Measurements from ENCODE around the gene PSKH1. TPM values are rescaled to one million over a fixed set of nuclear protein-coding genes. Genes with fewer than 3 reads are reported as not detected.

The PSKH1 gene
- total RNA-seq (33.2 TPM), polyA plus RNA-seq (ENCODE audit: insufficient read depth, low read depth, low replicate concordance) (23.6 TPM)
- long read RNA-seq, donor 1, transcript PSKH1-201 (3 exons, 3,481 nt), result major isoform, 5 of 16 reads
- long read RNA-seq, donor 1, partial matches to known transcripts, result 6 of 16 reads
- long read RNA-seq, donor 1, other reads (novel, unspliced or antisense), result 0 of 16 reads
- long read RNA-seq, donor 2, transcript PSKH1-201 (3 exons, 3,481 nt), result major isoform, 9 of 21 reads
- long read RNA-seq, donor 2, partial matches to known transcripts, result 9 of 21 reads
- long read RNA-seq, donor 2, other reads (novel, unspliced or antisense), result 0 of 21 reads
- long read RNA-seq, donor 3, transcript PSKH1-201 (3 exons, 3,481 nt), result major isoform, 5 of 13 reads
- long read RNA-seq, donor 3, partial matches to known transcripts, result 6 of 13 reads
- long read RNA-seq, donor 3, other reads (novel, unspliced or antisense), result 0 of 13 reads
- long read RNA-seq, donor 4, transcript PSKH1-201 (3 exons, 3,481 nt), result major isoform, 5 of 8 reads
- long read RNA-seq, donor 4, partial matches to known transcripts, result 0 of 8 reads
- long read RNA-seq, donor 4, other reads (novel, unspliced or antisense), result 0 of 8 reads
- long read RNA-seq, donor 5, partial matches to known transcripts, result 0 of 1 reads
- long read RNA-seq, donor 5, other reads (novel, unspliced or antisense), result 0 of 1 reads
- long read RNA-seq, donor 6, partial matches to known transcripts, result 0 of 7 reads
- long read RNA-seq, donor 6, other reads (novel, unspliced or antisense), result 0 of 7 reads
- long read RNA-seq, donor 7, partial matches to known transcripts, result 2 of 18 reads
- long read RNA-seq, donor 7, other reads (novel, unspliced or antisense), result 14 of 18 reads
- long read RNA-seq, donor 8, partial matches to known transcripts, result 0 of 3 reads
- long read RNA-seq, donor 8, other reads (novel, unspliced or antisense), result 0 of 3 reads
- long read RNA-seq, donor 9, partial matches to known transcripts, result 0 of 3 reads
- long read RNA-seq, donor 9, other reads (novel, unspliced or antisense), result 0 of 3 reads
- long read RNA-seq, donor 10, transcript PSKH1-201 (3 exons, 3,481 nt), result major isoform, 7 of 11 reads
- long read RNA-seq, donor 10, partial matches to known transcripts, result 0 of 11 reads
- long read RNA-seq, donor 10, other reads (novel, unspliced or antisense), result 0 of 11 reads

- intact Hi-C loops (cut with DNase I), result no loop called here
- DNase-seq, result peak; percentile 98 to 99 (median 98)
- Histone ChIP-seq H3K36me3 (ENCODE audit: control insufficient read depth in 2 of 3, insufficient read depth in 3 of 3, low read length in 3 of 3) (no peaks in the 10 kb centered on the region), H3K9ac (ENCODE audit: low read length in 3 of 3) (peak within 1 kb of the TSS; percentile 74 to 98 (median 74)), H3K4me1 (ENCODE audit: control insufficient read depth in 2 of 3, insufficient read depth in 2 of 3, low read depth in 1 of 3, low read length in 3 of 3) (peaks cover 0 to 20% (median 8%) of the 10 kb centered on the region in 3 donors), H3K4me3 (ENCODE audit: low read length in 3 of 3) (peak within 1 kb of the TSS; percentile 76 to 91 (median 84)), H3K9me3 (ENCODE audit: control insufficient read depth in 2 of 3, insufficient read depth in 1 of 3, low read length in 3 of 3) (no peaks in the 10 kb centered on the region), H3K27ac (ENCODE audit: low read depth in 2 of 2, low read length in 2 of 2) (peak within 1 kb of the TSS; percentile 88 to 95), H3K27me3 (ENCODE audit: control insufficient read depth, insufficient read depth, low read length) (no peaks in the 10 kb centered on the region)
- FAIRE-seq, result no peak
- no peak for TF ChIP-seq CTCF (IDR thresholded peaks at IDR 0.05; ENCODE audit: borderline replicate concordance, extremely low read depth, insufficient read depth)
These were observed at the start of gene PSKH1 for GRCh38 chr16:67892899-67893742. TSS of gene PSKH1 (plus strand) at chr16:67893254. CDS start at chr16:67908750, 15,496 bp downstream.

- TF ChIP-seq CTCF (IDR thresholded peaks at IDR 0.05; ENCODE audit: borderline replicate concordance, extremely low read depth, insufficient read depth), result no peak
- Histone ChIP-seq H3K4me1 (ENCODE audit: control insufficient read depth in 2 of 3, insufficient read depth in 2 of 3, low read depth in 1 of 3, low read length in 3 of 3) (peaks cover 14 to 40% (median 38%) of the 10 kb centered on the region in 3 donors), H3K36me3 (ENCODE audit: control insufficient read depth in 2 of 3, insufficient read depth in 3 of 3, low read length in 3 of 3) (no peaks in the 10 kb centered on the region), H3K4me3 (ENCODE audit: low read length in 3 of 3) (peak overlapping the region; percentile 76 to 87 (median 77)), H3K27ac (ENCODE audit: low read depth in 2 of 2, low read length in 2 of 2) (peak overlapping the region in 1 of 2 donors; percentile 100), H3K9ac (ENCODE audit: low read length in 3 of 3) (peak overlapping the region; percentile 53 to 68 (median 66)), H3K9me3 (ENCODE audit: control insufficient read depth in 2 of 3, insufficient read depth in 1 of 3, low read length in 3 of 3) (no peaks in the 10 kb centered on the region), H3K27me3 (ENCODE audit: control insufficient read depth, insufficient read depth, low read length) (no peaks in the 10 kb centered on the region)
- intact Hi-C loops (cut with DNase I), result no loop called here
- peak in 1 of 5 donors; percentile 37 for DNase-seq
- FAIRE-seq, result no peak
These were observed 49.7 kb upstream of the PSKH1 start for GRCh38 chr16:67843343-67843765.

- Histone ChIP-seq H3K9ac (ENCODE audit: low read length in 3 of 3) (peak overlapping the region; percentile 4 to 53 (median 48)), H3K27me3 (ENCODE audit: control insufficient read depth, insufficient read depth, low read length) (no peaks in the 10 kb centered on the region), H3K9me3 (ENCODE audit: control insufficient read depth in 2 of 3, insufficient read depth in 1 of 3, low read length in 3 of 3) (no peaks in the 10 kb centered on the region), H3K4me3 (ENCODE audit: low read length in 3 of 3) (peak overlapping the region in 2 of 3 donors; percentile 12 to 87), H3K27ac (ENCODE audit: low read depth in 2 of 2, low read length in 2 of 2) (peak overlapping the region in 1 of 2 donors; percentile 3), H3K36me3 (ENCODE audit: control insufficient read depth in 2 of 3, insufficient read depth in 3 of 3, low read length in 3 of 3) (no peaks in the 10 kb centered on the region), H3K4me1 (ENCODE audit: control insufficient read depth in 2 of 3, insufficient read depth in 2 of 3, low read depth in 1 of 3, low read length in 3 of 3) (peaks cover 14 to 40% (median 38%) of the 10 kb centered on the region in 3 donors)
- FAIRE-seq (no peak), DNase-seq (no peak)
- TF ChIP-seq CTCF (IDR thresholded peaks at IDR 0.05; ENCODE audit: borderline replicate concordance, extremely low read depth, insufficient read depth), result no peak
- intact Hi-C loops (cut with DNase I), result no loop called here
These were observed 48.6 kb upstream of the PSKH1 start for GRCh38 chr16:67844497-67844896.
